A549 (cell line): Measurements from ENCODE around the gene FADS1. TPM values are rescaled to one million over a fixed set of nuclear protein-coding genes. Genes with fewer than 3 reads are reported as not detected.

Experiments used
- ATAC-seq, 2 experiments: fragments of 200-7000 bp in 1 of 2; fragments of >200 bp in 1 of 2; cut with Nextera tagmentation in 1 of 2; cut with Tn5 transposase in 1 of 2; 3 replicates each; pipeline versions ENCODE4 v1.8.0 to v1.9.1; 2018 to 2020; ENCODE audit warnings: mild to moderate bottlenecking in 1 of 2, moderate library complexity in 1 of 2
- CTCF ChIA-PET: fragments of 300-600 bp; sonication (Branson Sonifier 250); formaldehyde crosslinking; extraction: SDS; loops from one replicate; lab custom pipeline; 2021; ENCODE audit warnings: antibody characterized with exemption, inconsistent platforms; lab: Yijun Ruan, JAX
- POLR2A ChIA-PET: fragments of 350-600 bp; formaldehyde crosslinking; extraction: SDS; loops from one replicate; lab custom pipeline; 2021; ENCODE audit warnings: antibody characterized with exemption, inconsistent platforms; lab: Yijun Ruan, JAX
- DNase-seq, 2 experiments: peaks; one replicate each; pipeline versions ENCODE4 v3.0.0 to v3.0.0-alpha.2; 2011 to 2016; ENCODE audit warnings: low read depth in 1 of 2, low spot score in 1 of 2
- FAIRE-seq: peaks from 2 replicates; lab custom pipeline; 2011; peaks lifted over from hg19 to GRCh38; lab: Jason Lieb, UNC
- H3K27ac ChIP-seq, 2 experiments: fragments of >200 bp; sonication (Bioruptor Twin); formaldehyde crosslinking; 3 replicates each; pipeline ENCODE4 v1.5.1; 2016 to 2017
- H3K4me1 ChIP-seq: fragments of >200 bp; sonication (Bioruptor Twin); formaldehyde crosslinking; 3 replicates; pipeline ENCODE4 v1.6.1; 2016
- H3K4me2 ChIP-seq: fragments of >200 bp; sonication (Bioruptor Twin); formaldehyde crosslinking; 3 replicates; pipeline ENCODE4 v1.6.1; 2016
- H3K4me3 ChIP-seq: fragments of >200 bp; sonication (Bioruptor Twin); formaldehyde crosslinking; 3 replicates; pipeline ENCODE4 v1.5.1; 2016
- H3K9me3 ChIP-seq: fragments of >200 bp; sonication (Bioruptor Twin); formaldehyde crosslinking; 3 replicates; pipeline ENCODE4 v1.6.1; 2016
- BHLHE40 ChIP-seq: IDR thresholded peaks from 2 replicates; pipeline ENCODE4 v1.6.1; 2012; ENCODE audit warnings: low read depth, low read length, inconsistent platforms
- CEBPB ChIP-seq, 2 experiments: fragments of >200 bp in 1 of 2; sonication (Bioruptor Twin) in 1 of 2; formaldehyde crosslinking in 1 of 2; IDR thresholded peaks; 2 replicates each; pipeline ENCODE4 v1.6.1; 2012 to 2016
- KDM1A ChIP-seq: fragments of 200-600 bp; sonication (generic); IDR thresholded peaks from 2 replicates; pipeline ENCODE4 v1.6.1; 2016; ENCODE audit warnings: low read depth, mild to moderate bottlenecking
- KDM5A ChIP-seq: fragments of 200-600 bp; sonication (generic); IDR thresholded peaks from 2 replicates; pipeline ENCODE4 v1.6.1; 2016; ENCODE audit warnings: antibody characterized with exemption, mild to moderate bottlenecking
- MYC ChIP-seq: IDR thresholded peaks from 2 replicates; pipeline ENCODE4 v1.6.1; 2012; ENCODE audit warnings: mild to moderate bottlenecking, inconsistent platforms, low read length, improper control_type of control experiment, borderline replicate concordance
- NFE2L2 ChIP-seq: fragments of 150-350 bp; conservative IDR thresholded peaks from 2 replicates; pipeline ENCODE4 v1.6.1; 2014; ENCODE audit warnings: low read length
- PHF8 ChIP-seq: fragments of 200-600 bp; sonication (generic); IDR thresholded peaks from 2 replicates; pipeline ENCODE4 v1.6.1; 2016; ENCODE audit warnings: low read depth, mild to moderate bottlenecking, antibody characterized with exemption, moderate library complexity, borderline replicate concordance
- POLR2A ChIP-seq: IDR thresholded peaks from 2 replicates; pipeline ENCODE4 v1.6.1; 2012; ENCODE audit warnings: mild to moderate bottlenecking, low read length
- POLR2AphosphoS2 ChIP-seq: conservative IDR thresholded peaks from 2 replicates; pipeline ENCODE4 v1.6.1; 2012; ENCODE audit warnings: low read length, improper control_type of control experiment, inconsistent platforms
- RAD21 ChIP-seq, 2 experiments: fragments of >200 bp in 1 of 2; sonication (Bioruptor Twin) in 1 of 2; formaldehyde crosslinking in 1 of 2; IDR thresholded peaks in 1 of 2; conservative IDR thresholded peaks in 1 of 2; 2 replicates in 1 of 2; 3 replicates in 1 of 2; pipeline ENCODE4 v1.6.1; 2012 to 2018; ENCODE audit warnings: inconsistent platforms in 1 of 2
- RNF2 ChIP-seq: fragments of 200-600 bp; sonication (generic); IDR thresholded peaks from 2 replicates; pipeline ENCODE4 v1.6.1; 2016; ENCODE audit warnings: low read depth, mild to moderate bottlenecking, antibody characterized with exemption, moderate library complexity, borderline replicate concordance
- SMC3 ChIP-seq: fragments of >200 bp; sonication (Bioruptor Twin); formaldehyde crosslinking; IDR thresholded peaks from 3 replicates; pipeline ENCODE4 v1.6.1; 2018; ENCODE audit warnings: inconsistent platforms
- SREBF2 ChIP-seq: fragments of 450-650 bp; IDR thresholded peaks from 2 replicates; pipeline ENCODE4 v1.6.1; 2014; ENCODE audit warnings: mild to moderate bottlenecking, moderate library complexity
- TP53 ChIP-seq: fragments of 250-450 bp; sonication (Bioruptor Pico); IDR thresholded peaks from 2 replicates; pipeline ENCODE4 v1.5.0; 2021; ENCODE audit warnings: mild to moderate bottlenecking, moderate library complexity
- WGBS: methylation state at CpG from one replicate; pipeline ENCODE4 v1.1.6; 2017; ENCODE audit errors: missing lambda C conversion rate; 5-methylcytosine and 5-hydroxymethylcytosine counted together
- polyA plus RNA-seq, 4 experiments: library from polyadenylated mRNA; depleted of rRNA in 3 of 4; stranded (reverse); fragments of >200 nt; fragmentation: RNase III in 1 of 4; extraction: RNeasy Plus Mini Kit Qiagen cat#74134 plus additional on column Dnase treatment in 1 of 4; gene quantifications; 2 replicates in 3 of 4; 3 replicates in 1 of 4; pipeline ENCODE4 v1.2.3, GENCODE V29; 2011 to 2017
- TF ChIP-seq, protein P1 (sequence below): fragments of 250-450 bp; sonication (Bioruptor Pico); IDR thresholded peaks from 2 replicates; pipeline ENCODE4 v1.5.0; 2021; ENCODE audit warnings: mild to moderate bottlenecking, moderate library complexity, borderline replicate concordance
- TF ChIP-seq, protein P2 (sequence below): fragments of >200 bp; sonication (Bioruptor Twin); formaldehyde crosslinking; IDR thresholded peaks from 2 replicates; pipeline ENCODE4 v1.6.1; 2016
- TF ChIP-seq, protein P3 (sequence below): IDR thresholded peaks from 2 replicates; pipeline ENCODE4 v1.6.1; 2012
- TF ChIP-seq, protein P4 (sequence below): fragments of >200 bp; sonication (Bioruptor Twin); formaldehyde crosslinking; IDR thresholded peaks from 3 replicates; pipeline ENCODE4 v1.5.1; 2016

FADS1 gene
- polyA plus RNA-seq, 2 of the 4 experiments (the other 2 are of a cell fraction) = 163 to 205 TPM

DNA sequence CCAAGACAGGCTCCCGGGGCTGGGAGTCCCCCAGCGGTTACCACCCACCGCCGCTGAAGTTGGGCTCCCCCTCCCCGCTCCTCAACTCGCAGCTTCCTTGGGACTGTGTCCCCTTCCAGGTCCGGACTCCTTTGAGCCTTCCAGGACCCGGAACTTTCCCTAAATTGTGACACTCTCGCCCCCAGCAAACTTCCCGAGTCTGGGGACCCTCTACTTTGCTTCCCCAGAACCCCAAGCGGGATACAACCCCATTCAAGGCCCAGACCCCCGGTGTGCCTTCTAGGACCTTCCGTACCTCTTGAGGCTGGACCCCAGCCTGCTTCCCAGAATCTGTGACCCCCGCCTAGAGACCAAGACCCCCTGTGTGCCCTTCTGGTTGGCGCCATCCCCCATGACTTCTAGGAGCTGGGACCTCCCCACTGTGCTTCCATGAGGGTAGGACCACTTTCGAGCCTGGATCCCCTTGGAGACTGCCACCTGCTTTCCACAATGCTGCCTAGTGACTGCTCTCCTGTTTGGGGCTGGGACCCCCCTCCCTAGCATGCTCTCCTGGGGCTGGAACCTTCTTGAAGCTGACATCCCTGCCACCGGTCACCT lies 63.8 kb downstream of the FADS1 start:
- H3K4me3 ChIP-seq = peak overlapping the region; percentile 92
- peak overlapping the region; percentile 95 to 99 for H3K27ac ChIP-seq
- WGBS = 9% methylated on average over 16 of the region's 17 CpGs
- H3K9me3 ChIP-seq = no peaks in the 10 kb centered on the region
- DNase-seq (no peak), FAIRE-seq (no peak), ATAC-seq (no peak)
- peak overlapping the region; percentile 100 for H3K4me2 ChIP-seq
- CTCF ChIA-PET = interaction anchor here (0.7 to 4.7 kb wide), 15 partner anchors 10 to 355 kb away, joined by 3 to 20 read pairs (median 5); partner anchors contain the start of genes FEN1 and TMEM258
- peaks cover 56% of the 10 kb centered on the region for H3K4me1 ChIP-seq
- POLR2A ChIA-PET = no interaction called here
- TF ChIP-seq PHF8 (no peak), NFE2L2 (no peak), RNF2 (no peak), SREBF2 (no peak), TP53 (CRISPR knock-in tag) (no peak), MYC (no peak), KDM1A (no peak), SMC3 (no peak), BHLHE40 (no peak), POLR2AphosphoS2 (no peak)
- TF ChIP-seq, protein P1, sequence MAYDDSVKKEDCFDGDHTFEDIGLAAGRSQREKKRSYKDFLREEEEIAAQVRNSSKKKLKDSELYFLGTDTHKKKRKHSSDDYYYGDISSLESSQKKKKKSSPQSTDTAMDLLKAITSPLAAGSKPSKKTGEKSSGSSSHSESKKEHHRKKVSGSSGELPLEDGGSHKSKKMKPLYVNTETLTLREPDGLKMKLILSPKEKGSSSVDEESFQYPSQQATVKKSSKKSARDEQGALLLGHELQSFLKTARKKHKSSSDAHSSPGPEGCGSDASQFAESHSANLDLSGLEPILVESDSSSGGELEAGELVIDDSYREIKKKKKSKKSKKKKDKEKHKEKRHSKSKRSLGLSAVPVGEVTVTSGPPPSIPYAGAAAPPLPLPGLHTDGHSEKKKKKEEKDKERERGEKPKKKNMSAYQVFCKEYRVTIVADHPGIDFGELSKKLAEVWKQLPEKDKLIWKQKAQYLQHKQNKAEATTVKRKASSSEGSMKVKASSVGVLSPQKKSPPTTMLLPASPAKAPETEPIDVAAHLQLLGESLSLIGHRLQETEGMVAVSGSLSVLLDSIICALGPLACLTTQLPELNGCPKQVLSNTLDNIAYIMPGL (CRISPR knock-in tag) = no peak
- TF ChIP-seq, protein P2, sequence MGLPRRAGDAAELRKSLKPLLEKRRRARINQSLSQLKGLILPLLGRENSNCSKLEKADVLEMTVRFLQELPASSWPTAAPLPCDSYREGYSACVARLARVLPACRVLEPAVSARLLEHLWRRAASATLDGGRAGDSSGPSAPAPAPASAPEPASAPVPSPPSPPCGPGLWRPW = no peak

DNA sequence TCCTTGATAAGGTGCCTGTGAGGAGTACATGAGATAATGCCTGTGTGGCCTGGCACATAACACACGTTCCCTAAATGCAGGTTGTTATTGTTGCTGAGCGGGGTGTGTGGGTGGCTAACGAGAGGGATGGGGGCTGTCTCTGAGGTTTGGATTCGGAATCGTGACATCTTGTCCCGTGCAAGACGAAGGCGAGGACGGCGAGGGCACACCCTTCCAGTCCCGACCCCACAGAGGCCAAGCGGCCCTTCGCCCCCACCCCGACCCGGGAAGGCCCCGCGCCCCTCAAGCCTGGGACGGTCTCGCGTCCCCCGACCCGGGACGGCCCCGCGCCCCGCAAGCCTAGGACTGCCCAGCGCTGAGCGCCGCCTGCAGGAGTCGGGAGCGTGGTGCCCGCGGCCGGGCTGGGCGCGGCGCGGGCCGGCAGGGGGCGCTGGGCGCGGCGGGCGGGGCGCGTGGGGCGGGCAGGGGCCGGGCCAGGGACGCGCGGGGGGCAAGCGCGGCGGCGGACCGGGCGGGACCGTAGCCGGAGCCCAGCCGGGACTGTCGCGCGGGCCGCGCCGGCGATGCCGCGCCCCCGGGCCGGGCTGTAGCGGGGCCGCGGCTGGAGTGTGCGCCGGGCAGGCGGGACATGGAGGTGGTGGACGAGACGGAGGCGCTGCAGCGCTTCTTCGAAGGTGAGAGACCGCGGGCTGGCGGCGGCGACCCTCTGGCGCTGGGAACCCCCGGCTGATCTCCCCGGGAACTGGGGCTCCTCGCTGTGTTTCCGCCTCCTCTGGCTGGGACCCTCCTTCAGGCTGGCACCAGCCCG lies 64.5 kb downstream of the FADS1 start, which contains the start of gene MYRF:
MYRF (plus strand) TSS at position 520 of the 808 bp plus-strand sequence; CDS start at position 629, 109 bp downstream.
- DNase-seq (peak in 1 of 2 experiments; percentile 50), FAIRE-seq (no peak), ATAC-seq (peak; percentile 61 to 63)
- Histone ChIP-seq H3K4me3 (peak within 1 kb of the TSS; percentile 92), H3K4me1 (peaks cover 55% of the 10 kb centered on the region), H3K4me2 (peak within 1 kb of the TSS; percentile 100), H3K9me3 (no peaks in the 10 kb centered on the region), H3K27ac (peak within 1 kb of the TSS; percentile 95 to 99)
- TF ChIP-seq, protein P3, sequence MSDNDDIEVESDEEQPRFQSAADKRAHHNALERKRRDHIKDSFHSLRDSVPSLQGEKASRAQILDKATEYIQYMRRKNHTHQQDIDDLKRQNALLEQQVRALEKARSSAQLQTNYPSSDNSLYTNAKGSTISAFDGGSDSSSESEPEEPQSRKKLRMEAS = 0 out of 2 replicates have a peak, but pooled peaks have one; percentile 37
- TF ChIP-seq POLR2A = peak; percentile 47; the same call in 1 of the 2 replicates
- TF ChIP-seq CEBPB (IDR thresholded peaks at IDR 0.05) = no peak
- TF ChIP-seq RAD21 (conservative IDR thresholded peaks at IDR 0.05 in 1 of 2, IDR thresholded peaks at IDR 0.05 in 1 of 2) = peak; percentile 21 to 48; a peak in 4 of 5 replicates
- TF ChIP-seq SMC3 = peak; percentile 63
- no peak for TF ChIP-seq TP53 (CRISPR knock-in tag)
- no peak for TF ChIP-seq KDM5A
- TF ChIP-seq, protein P4, sequence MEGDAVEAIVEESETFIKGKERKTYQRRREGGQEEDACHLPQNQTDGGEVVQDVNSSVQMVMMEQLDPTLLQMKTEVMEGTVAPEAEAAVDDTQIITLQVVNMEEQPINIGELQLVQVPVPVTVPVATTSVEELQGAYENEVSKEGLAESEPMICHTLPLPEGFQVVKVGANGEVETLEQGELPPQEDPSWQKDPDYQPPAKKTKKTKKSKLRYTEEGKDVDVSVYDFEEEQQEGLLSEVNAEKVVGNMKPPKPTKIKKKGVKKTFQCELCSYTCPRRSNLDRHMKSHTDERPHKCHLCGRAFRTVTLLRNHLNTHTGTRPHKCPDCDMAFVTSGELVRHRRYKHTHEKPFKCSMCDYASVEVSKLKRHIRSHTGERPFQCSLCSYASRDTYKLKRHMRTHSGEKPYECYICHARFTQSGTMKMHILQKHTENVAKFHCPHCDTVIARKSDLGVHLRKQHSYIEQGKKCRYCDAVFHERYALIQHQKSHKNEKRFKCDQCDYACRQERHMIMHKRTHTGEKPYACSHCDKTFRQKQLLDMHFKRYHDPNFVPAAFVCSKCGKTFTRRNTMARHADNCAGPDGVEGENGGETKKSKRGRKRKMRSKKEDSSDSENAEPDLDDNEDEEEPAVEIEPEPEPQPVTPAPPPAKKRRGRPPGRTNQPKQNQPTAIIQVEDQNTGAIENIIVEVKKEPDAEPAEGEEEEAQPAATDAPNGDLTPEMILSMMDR = peak; percentile 98
- ChIA-PET CTCF (interaction anchor here (0.6 to 11.1 kb wide), 19 partner anchors 9 to 355 kb away, joined by 3 to 156 read pairs (median 5); partner anchors contain the start of genes FEN1 and TMEM258), POLR2A (no interaction called here)
- 0% methylated on average over 16 of the region's 93 CpGs for WGBS
